PC-3 (cell line): ENCODE measurements around the gene HTR2A.

Experiments
- CTCF ChIP-seq: fragments of 300-600 bp; sonication (generic); conservative IDR thresholded peaks from 2 replicates; pipeline ENCODE4 v1.5.1; 2017; ENCODE audit warnings: antibody characterized with exemption, low read depth, mild to moderate bottlenecking, low read length
- EZH2 ChIP-seq: fragments of 300-600 bp; sonication (generic); IDR thresholded peaks from one replicate; pipeline ENCODE4 v1.6.1; 2017; ENCODE audit warnings: antibody characterized with exemption, mild to moderate bottlenecking, low read length; ENCODE audit not compliant: unreplicated experiment
- EZH2phosphoT487 ChIP-seq: fragments of 300-600 bp; sonication (generic); IDR thresholded peaks from 2 replicates; pipeline ENCODE4 v1.6.1; 2018; ENCODE audit warnings: mild to moderate bottlenecking, antibody characterized with exemption, low read length, borderline replicate concordance

GRCh38 chr13:46905249-46905648, 8.4 kb upstream of the HTR2A start:
- peak; percentile 59 for TF ChIP-seq CTCF
- TF ChIP-seq EZH2phosphoT487: no peak
- no peak for TF ChIP-seq EZH2
